SK-N-SH (cell line): ENCODE results near the gene OR6V1.

Source experiments
- CTCF ChIP-seq: fragments of 200-600 bp; sonication (generic); IDR thresholded peaks from 2 replicates; pipeline ENCODE4 v1.6.1; 2017; ENCODE audit warnings: antibody characterized with exemption, mild to moderate bottlenecking, moderate library complexity
- EP300 ChIP-seq, 2 experiments: IDR thresholded peaks; 2 replicates each; pipeline versions ENCODE4 v1.4.0 to v1.6.1; 2012; ENCODE audit warnings: borderline replicate concordance in 1 of 2, low read depth in 1 of 2, low read length in 1 of 2
- SMC3 ChIP-seq: IDR thresholded peaks from 2 replicates; pipeline ENCODE4 v1.6.1; 2012; ENCODE audit warnings: low read depth, low read length, improper control_type of control experiment
- TF ChIP-seq, protein P1 (sequence below): IDR thresholded peaks from 2 replicates; pipeline ENCODE4 v1.6.1; 2012; ENCODE audit warnings: mild to moderate bottlenecking, low read depth, low read length, moderate library complexity

DNA sequence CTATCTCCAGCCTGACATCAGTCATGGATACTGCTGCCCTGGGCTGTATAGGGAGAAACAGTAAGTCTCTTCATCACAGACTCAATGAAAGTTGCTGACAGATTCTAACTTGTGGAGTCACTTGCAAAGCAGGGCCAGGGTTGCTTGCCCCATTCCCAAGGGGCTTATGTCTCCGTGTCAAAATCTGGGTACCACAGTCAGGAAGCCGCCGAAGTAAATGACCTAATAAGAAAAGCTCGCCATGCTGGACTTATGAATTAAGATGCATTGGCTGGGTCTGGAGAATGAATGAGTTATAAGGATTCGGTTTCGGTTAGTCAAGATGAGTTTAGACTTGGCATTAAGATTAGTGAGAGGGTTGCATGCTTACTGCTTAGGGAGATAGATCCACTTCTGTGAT lies 10.8 kb upstream of the OR6V1 start:
- TF ChIP-seq CTCF (no peak), SMC3 (no peak), EP300 (IDR thresholded peaks at IDR 0.05; ENCODE audit: borderline replicate concordance in 1 of 2, low read depth in 1 of 2, low read length in 1 of 2) (no peak)
- TF ChIP-seq, protein P1, sequence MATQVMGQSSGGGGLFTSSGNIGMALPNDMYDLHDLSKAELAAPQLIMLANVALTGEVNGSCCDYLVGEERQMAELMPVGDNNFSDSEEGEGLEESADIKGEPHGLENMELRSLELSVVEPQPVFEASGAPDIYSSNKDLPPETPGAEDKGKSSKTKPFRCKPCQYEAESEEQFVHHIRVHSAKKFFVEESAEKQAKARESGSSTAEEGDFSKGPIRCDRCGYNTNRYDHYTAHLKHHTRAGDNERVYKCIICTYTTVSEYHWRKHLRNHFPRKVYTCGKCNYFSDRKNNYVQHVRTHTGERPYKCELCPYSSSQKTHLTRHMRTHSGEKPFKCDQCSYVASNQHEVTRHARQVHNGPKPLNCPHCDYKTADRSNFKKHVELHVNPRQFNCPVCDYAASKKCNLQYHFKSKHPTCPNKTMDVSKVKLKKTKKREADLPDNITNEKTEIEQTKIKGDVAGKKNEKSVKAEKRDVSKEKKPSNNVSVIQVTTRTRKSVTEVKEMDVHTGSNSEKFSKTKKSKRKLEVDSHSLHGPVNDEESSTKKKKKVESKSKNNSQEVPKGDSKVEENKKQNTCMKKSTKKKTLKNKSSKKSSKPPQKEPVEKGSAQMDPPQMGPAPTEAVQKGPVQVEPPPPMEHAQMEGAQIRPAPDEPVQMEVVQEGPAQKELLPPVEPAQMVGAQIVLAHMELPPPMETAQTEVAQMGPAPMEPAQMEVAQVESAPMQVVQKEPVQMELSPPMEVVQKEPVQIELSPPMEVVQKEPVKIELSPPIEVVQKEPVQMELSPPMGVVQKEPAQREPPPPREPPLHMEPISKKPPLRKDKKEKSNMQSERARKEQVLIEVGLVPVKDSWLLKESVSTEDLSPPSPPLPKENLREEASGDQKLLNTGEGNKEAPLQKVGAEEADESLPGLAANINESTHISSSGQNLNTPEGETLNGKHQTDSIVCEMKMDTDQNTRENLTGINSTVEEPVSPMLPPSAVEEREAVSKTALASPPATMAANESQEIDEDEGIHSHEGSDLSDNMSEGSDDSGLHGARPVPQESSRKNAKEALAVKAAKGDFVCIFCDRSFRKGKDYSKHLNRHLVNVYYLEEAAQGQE = no peak
